IPS-15b (cell line): ENCODE results near the gene OR2T34.
"Not testable (repeated sequence)": the region's sequence is repeated elsewhere in the genome, so short reads cannot be mapped to it uniquely, and the experiment has no call there.

ENCODE experiments used
- H3K27me3 ChIP-seq: one replicate; pipeline ENCODE4 v1.6.1; 2013; ENCODE audit warnings: low read length; ENCODE audit not compliant: control insufficient read depth, insufficient read depth
- H3K36me3 ChIP-seq: one replicate; pipeline ENCODE4 v1.6.1; 2013; ENCODE audit warnings: low read length; ENCODE audit not compliant: control insufficient read depth, insufficient read depth
- H3K4me1 ChIP-seq: one replicate; pipeline ENCODE4 v1.6.1; 2013; ENCODE audit warnings: mild to moderate bottlenecking, low read length; ENCODE audit not compliant: control insufficient read depth, insufficient read depth
- H3K4me3 ChIP-seq: one replicate; pipeline ENCODE4 v1.5.1; 2013; ENCODE audit warnings: low read depth, low read length
- H3K9ac ChIP-seq: one replicate; pipeline ENCODE4 v1.6.1; 2013; ENCODE audit warnings: low read depth, mild to moderate bottlenecking, low read length
- H3K9me3 ChIP-seq: one replicate; pipeline ENCODE4 v1.6.1; 2013; ENCODE audit warnings: mild to moderate bottlenecking, low read length; ENCODE audit not compliant: control insufficient read depth, insufficient read depth

Gene OR2T34

GRCh38 chr1:248574657-248575056, at the start of gene OR2T34:
Gene OR2T34 (minus strand): TSS chr1:248574757. CDS start chr1:248574757, 0 bp downstream.
- not testable (repeated sequence) for H3K4me1 ChIP-seq, H3K9me3 ChIP-seq

GRCh38 chr1:248622570-248623001, 48.0 kb upstream of the OR2T34 start:
- no peak overlapping the region for H3K4me3 ChIP-seq
- no peaks in the 10 kb centered on the region for H3K4me1 ChIP-seq
- H3K27me3 ChIP-seq: no peaks in the 10 kb centered on the region
- H3K9me3 ChIP-seq: no peaks in the 10 kb centered on the region
- H3K9ac ChIP-seq: no peak overlapping the region
- H3K36me3 ChIP-seq: no peaks in the 10 kb centered on the region

More at GRCh38 chr1:248574657-248575056, at the start of gene OR2T34:
- H3K36me3 ChIP-seq, H3K9ac ChIP-seq, H3K4me3 ChIP-seq, H3K27me3 ChIP-seq: not testable (repeated sequence)

- Histone ChIP-seq H3K4me3 (no peak overlapping the region), H3K27me3 (no peaks in the 10 kb centered on the region), H3K36me3 (no peaks in the 10 kb centered on the region), H3K4me1 (no peaks in the 10 kb centered on the region), H3K9ac (no peak overlapping the region), H3K9me3 (no peaks in the 10 kb centered on the region)
Measured at GRCh38 chr1:248621770-248622169, 47.2 kb upstream of the OR2T34 start.

GRCh38 chr1:248618878-248619277, 44.3 kb upstream of the OR2T34 start:
- Histone ChIP-seq H3K4me3 (no peak overlapping the region), H3K9ac (no peak overlapping the region), H3K4me1 (no peaks in the 10 kb centered on the region), H3K27me3 (no peaks in the 10 kb centered on the region), H3K36me3 (no peaks in the 10 kb centered on the region), H3K9me3 (no peaks in the 10 kb centered on the region)

- H3K4me3 ChIP-seq: no peak overlapping the region
- no peaks in the 10 kb centered on the region for H3K4me1 ChIP-seq
- H3K9ac ChIP-seq: no peak overlapping the region
- H3K27me3 ChIP-seq: no peaks in the 10 kb centered on the region
- H3K9me3 ChIP-seq: no peaks in the 10 kb centered on the region
- H3K36me3 ChIP-seq: no peaks in the 10 kb centered on the region
Measured at GRCh38 chr1:248618119-248618518, 43.6 kb upstream of the OR2T34 start.

GRCh38 chr1:248613742-248614141, 39.2 kb upstream of the OR2T34 start:
- H3K9me3 ChIP-seq: no peaks in the 10 kb centered on the region
- no peaks in the 10 kb centered on the region for H3K27me3 ChIP-seq
- no peak overlapping the region for H3K9ac ChIP-seq
- no peak overlapping the region for H3K4me3 ChIP-seq
- H3K36me3 ChIP-seq: no peaks in the 10 kb centered on the region
- no peaks in the 10 kb centered on the region for H3K4me1 ChIP-seq

- no peaks in the 10 kb centered on the region for H3K4me1 ChIP-seq
- no peaks in the 10 kb centered on the region for H3K27me3 ChIP-seq
- H3K36me3 ChIP-seq: no peaks in the 10 kb centered on the region
- H3K9ac ChIP-seq: no peak overlapping the region
- H3K9me3 ChIP-seq: no peaks in the 10 kb centered on the region
- H3K4me3 ChIP-seq: no peak overlapping the region
Measured at GRCh38 chr1:248611883-248612414, 37.4 kb upstream of the OR2T34 start.

GRCh38 chr1:248610301-248610700, 35.7 kb upstream of the OR2T34 start:
- H3K4me1 ChIP-seq: no peaks in the 10 kb centered on the region
- H3K9me3 ChIP-seq: no peaks in the 10 kb centered on the region
- no peaks in the 10 kb centered on the region for H3K36me3 ChIP-seq
- H3K4me3 ChIP-seq: no peak overlapping the region
- H3K27me3 ChIP-seq: no peaks in the 10 kb centered on the region
- no peak overlapping the region for H3K9ac ChIP-seq

- Histone ChIP-seq H3K9me3 (peaks cover 6% of the 10 kb centered on the region), H3K36me3 (no peaks in the 10 kb centered on the region), H3K9ac (no peak overlapping the region), H3K4me3 (no peak overlapping the region), H3K27me3 (no peaks in the 10 kb centered on the region), H3K4me1 (no peaks in the 10 kb centered on the region)
Measured at GRCh38 chr1:248599396-248599795, 24.8 kb upstream of the OR2T34 start.

GRCh38 chr1:248597589-248597988, 23.0 kb upstream of the OR2T34 start, which contains the start of gene OR2T10:
Gene OR2T10 (minus strand): TSS chr1:248597700. CDS start chr1:248593768, 3,932 bp downstream.
- H3K4me1 ChIP-seq: no peaks in the 10 kb centered on the region
- no peaks in the 10 kb centered on the region for H3K27me3 ChIP-seq
- no peak within 1 kb of the TSS for H3K4me3 ChIP-seq
- H3K9me3 ChIP-seq: peaks cover 6% of the 10 kb centered on the region
- H3K36me3 ChIP-seq: no peaks in the 10 kb centered on the region
- H3K9ac ChIP-seq: no peak within 1 kb of the TSS

GRCh38 chr1:248596615-248597014, 22.1 kb upstream of the OR2T34 start:
- Histone ChIP-seq H3K36me3 (no peaks in the 10 kb centered on the region), H3K4me1 (no peaks in the 10 kb centered on the region), H3K27me3 (no peaks in the 10 kb centered on the region), H3K9me3 (peaks cover 6% of the 10 kb centered on the region), H3K9ac (no peak overlapping the region), H3K4me3 (no peak overlapping the region)

- Histone ChIP-seq H3K9ac (no peak overlapping the region), H3K4me3 (no peak overlapping the region), H3K36me3 (no peaks in the 10 kb centered on the region), H3K27me3 (no peaks in the 10 kb centered on the region), H3K9me3 (no peaks in the 10 kb centered on the region), H3K4me1 (no peaks in the 10 kb centered on the region)
Measured at GRCh38 chr1:248593226-248593625, 18.7 kb upstream of the OR2T34 start.
